T-helper 2 cell (primary cell): ENCODE results near the gene CELSR1.
A peak's percentile ranks its signal among the peaks of the same experiment; 100 is the strongest.

Experiments used
- DNase-seq, 5 experiments: peaks; one replicate each; pipeline versions ENCODE4 v3.0.0 to v3.0.0-alpha.2; 2012 to 2022

The CELSR1 gene

DNA sequence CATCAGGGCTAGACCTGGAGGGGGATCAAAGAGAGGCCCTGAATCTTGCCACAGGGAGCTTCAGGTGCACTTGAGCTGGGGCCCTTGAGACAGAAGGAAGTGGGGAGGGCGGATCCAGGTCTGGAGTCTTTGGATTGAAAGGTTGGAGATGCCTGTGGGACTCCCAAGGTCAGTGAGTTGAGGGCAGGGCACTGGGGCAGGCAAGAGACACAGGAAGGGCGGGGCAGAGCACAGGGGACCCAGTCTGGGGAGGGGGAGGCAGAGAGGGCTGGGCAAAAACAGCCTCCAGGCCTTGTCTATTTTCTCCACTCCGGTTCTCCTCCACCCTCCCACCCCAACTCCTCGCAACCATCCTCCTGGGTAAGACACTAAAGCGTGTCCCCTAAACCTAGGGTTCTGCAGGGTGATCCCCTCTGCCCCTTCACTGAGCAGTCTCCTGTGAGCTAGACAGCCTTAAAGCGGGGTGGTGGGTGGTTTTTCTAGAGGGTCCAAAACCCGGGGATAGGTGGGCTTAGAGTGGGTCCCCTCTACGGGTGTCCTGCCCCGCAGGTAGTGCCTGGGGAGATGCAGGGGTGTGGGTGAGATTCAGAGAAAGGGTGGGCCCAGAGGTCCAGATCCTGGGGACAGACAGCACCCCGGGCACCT lies 38.6 kb upstream of the CELSR1 start:
- no peak for DNase-seq

DNA sequence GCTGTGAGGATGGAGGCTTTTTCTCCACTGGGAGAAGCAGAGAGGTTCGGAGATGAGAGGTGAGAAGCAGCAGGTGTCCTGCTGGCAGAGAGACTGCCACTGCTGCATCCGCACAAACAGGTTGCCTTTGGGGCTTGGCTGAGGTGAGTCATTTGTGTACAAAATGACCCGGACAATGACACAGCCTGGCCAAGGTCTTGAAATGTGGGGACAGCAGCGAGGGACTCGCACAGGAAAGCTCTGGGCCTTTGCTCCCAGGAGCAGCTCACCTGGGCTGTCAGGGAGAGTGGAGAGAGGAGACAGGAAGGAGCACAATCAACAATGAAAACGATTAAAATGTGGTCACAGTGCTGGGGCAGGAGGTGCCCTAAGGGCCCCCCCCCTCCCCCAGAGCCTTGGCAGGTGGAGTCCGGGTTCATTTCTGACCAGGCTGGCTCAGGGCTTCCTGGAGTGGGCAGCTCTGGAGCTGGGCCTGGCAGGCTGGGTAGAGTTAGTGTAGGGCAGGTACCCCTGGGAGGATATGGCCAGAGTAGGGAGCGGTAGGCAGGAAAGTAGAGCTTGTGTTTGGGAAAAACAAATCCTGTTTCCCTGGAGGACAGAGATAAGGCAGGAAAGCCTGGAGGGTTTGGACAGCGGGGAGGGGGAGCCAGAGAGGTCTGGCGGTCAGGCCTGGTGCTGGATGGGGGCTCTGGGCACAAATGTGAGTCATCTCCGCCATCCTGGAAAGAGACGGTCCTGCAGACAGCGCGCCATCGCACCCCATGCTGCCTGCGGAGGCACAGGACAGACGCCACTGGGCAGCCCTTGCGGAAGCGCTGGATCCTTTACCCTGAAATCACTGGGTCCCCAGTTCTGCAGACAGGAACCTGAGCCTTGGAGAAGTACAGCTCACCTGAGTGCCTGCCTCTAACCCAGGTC lies 37.8 kb upstream of the CELSR1 start:
- DNase-seq, result peak in 1 of 5 experiments; percentile 2

DNA sequence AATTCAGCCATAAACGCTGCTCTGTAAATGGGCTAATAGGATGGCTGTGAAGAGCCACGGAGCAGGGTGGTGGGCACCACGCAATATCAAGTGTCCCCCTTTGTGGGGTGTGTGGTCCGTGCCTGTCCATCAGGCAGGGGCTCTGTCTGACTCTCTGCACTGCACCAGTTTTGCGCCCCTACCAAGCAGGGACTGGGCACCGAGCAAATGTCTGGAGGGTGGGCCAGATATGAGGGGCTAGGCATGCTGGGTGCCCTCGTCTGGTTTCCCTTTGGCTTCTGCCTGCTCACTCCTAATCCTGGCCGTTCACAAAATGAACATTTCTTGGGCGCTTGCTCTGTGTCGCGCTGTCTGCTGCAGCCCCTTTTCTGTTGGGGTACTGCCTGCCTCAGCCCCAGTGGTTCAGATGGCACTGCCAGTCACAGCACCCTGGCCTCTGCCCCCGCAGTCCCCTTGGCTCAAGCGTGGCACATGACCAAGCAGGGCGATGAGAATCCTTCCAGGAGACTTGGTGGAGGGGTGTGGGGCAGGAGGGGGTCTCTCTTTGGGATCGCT lies 37.1 kb upstream of the CELSR1 start:
- peak in 1 of 5 experiments; percentile 4 for DNase-seq

DNA sequence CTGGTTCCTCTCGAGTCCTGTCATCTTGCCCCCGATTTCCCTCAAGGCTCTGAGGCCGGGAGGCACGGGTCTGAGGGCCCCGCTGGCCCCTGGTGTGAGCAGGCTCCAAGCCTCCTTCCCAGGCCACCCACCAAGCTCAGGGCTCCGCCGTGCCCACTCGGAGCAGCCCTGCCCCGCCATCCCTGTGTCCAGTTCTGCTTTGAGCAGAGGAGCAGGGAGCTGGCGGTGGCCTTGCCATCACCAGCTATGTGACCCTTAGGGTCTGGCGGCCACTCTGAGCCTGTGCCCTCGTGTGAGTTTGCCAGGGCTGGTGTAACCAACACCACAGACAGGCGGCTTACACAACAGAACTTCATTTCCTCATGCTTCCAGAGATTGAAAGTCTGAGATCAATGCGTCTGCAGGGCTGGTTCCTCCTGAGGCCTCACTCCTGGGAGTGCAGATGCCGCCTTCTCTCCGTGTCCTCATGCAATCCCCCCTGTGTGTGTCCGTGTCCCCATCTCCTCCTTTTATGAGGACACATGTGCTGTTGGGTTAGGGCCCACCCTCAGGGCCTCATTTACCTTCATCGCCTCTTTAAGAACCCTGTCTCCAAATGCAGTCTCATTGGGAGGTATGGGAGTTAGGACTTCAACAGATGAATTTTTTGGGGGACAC lies 36.5 kb upstream of the CELSR1 start:
- DNase-seq, result no peak

DNA sequence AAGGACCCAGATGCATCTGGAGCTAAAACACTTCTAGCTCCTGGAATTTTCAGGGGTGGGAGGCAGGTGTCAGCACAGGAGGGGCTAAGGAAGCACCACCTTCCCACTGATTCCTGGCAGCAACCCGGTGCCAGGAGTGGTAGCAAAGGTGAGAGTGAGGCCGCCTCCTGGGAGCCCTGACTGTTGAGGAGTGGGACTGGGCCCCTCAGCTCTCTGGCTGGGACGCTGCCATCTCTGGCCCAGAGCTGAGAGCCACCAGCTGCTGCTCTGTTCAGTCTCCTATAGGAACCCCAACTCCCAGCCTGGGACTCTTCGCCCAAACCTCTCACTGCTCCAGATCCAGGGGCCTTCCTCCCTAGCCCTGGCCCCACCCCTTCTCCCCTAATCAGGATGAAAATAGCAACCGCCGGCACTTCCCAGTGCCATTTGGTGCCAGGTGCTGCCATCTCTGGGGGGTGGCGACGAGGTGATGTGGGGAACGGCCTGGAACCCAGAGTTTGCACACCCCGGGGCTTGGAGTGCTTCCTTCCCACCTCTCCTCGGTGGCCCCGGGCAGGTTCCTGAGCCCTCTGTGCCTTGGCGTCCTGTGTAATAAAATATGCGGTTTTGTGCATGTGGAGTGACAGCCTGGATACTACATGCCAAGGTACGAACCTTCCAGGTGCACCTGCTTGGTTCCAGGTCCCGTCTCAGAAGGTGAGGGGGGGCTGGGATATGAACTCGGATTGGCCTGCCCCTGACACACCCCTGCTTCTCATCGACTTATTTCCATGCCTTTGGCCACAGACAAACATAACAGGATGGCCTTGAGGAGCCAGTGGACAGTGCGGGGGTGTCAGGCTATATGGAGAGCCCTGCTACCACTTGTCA lies 35.7 kb upstream of the CELSR1 start:
- DNase-seq, result no peak

DNA sequence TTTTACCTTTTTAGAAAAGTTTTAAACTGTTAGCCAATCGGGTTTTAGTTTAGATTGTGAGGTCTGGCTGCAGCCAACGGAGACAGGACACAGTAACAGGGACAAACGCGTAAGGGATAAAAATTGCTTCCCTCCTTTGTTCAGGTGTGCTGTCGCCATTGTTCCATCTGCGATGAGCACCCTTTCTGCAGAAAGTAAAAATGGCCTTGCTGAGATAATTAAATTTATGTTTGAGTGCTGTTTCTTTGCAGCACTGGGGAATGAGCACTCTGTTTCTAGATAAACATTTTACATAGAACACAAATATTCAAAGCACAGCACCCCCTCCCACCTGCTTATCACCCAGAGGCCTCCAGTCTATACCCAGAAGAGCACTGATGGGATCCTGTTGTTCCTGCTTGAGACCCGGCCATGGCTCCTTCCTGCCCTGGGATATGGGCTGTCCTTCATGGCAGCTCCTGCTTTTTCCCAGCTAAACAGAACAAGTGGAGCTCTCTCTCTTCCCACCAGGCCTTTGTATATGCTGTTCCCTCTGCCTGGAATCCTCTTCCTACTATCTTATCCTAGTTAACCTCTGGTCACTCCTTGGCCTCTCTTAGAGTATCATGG lies 34.3 kb upstream of the CELSR1 start:
- DNase-seq, result no peak

DNA sequence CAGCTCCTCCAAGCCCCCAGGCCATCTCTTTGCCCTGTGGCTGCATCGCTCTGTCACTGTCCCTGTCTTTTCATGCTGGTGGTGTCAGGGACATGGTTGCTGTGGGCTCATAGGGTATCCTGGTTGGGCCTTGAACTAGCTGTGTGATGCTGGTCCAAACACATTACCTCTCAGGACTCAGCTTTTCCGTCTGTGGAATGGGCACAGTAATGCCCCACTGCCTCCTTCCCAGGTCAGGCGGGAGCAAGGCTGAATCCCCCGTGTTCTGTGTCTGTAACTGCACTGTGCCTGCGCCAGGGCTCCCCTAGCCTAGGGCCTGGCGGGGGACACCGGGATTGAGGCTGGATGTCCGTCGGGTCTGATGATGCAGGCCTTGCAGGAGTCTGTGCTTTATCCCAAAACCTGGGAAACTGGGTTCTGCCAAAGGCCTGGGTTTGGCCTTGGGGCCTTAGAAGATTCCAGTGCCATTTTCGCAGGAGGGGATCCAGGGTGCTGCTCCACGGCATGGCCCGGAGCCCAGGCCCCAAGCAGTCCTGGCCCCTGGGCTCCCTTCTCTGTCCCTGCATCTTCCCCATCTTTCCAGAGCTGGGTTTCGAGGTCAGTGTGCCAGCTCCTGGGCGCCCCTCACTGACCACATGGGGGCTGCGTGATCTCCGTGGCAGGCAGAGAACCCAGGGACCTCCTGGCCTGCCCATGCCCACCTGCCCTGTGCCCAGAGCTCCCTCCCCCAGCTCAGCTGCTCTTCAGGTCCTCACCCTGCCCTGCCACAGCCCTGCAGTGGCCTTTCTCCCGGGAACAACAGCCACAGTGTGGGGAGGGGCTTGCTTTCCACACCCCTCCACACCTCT lies 32.7 kb upstream of the CELSR1 start:
- DNase-seq, result no peak

DNA sequence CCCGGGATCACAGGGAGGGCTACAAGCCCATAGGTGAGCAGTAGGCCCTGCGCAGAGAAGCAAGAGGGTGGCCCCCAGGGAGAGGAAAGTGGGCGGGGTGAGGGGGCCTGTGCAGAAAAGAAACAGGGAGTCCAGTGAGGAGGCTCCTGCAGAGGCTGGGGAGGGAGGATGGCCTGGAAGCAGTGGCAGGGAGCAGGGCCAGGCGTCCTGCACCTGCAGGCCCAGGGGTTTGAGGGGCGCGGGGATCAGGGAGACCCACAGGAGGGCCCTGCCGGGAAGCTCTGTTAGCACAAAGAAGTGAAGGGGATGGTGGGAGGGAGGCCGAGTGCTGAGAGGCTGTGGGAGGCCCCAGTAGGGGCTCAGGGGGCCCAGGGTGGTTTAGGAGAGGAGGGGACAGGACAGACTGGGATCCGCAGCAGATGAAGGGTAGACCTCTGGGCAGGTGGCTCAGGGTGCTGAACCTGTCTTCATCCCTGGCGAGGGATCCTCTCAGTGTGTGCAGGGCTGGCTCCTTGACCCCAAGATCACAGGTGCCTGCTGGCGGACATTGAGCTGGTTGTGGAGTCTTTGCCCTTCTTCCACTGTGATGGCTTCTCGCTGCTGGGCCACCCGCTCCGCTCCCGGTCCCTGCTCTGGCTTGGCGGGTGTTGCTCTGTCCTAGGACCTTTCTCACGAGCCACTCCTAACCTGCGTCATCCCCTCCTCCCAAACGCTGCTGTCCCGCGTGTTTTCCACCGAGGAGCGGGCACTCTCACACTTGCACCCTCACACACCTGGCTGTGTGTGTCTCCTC lies 31.8 kb upstream of the CELSR1 start:
- peak in 1 of 5 experiments; percentile 7 for DNase-seq

DNA sequence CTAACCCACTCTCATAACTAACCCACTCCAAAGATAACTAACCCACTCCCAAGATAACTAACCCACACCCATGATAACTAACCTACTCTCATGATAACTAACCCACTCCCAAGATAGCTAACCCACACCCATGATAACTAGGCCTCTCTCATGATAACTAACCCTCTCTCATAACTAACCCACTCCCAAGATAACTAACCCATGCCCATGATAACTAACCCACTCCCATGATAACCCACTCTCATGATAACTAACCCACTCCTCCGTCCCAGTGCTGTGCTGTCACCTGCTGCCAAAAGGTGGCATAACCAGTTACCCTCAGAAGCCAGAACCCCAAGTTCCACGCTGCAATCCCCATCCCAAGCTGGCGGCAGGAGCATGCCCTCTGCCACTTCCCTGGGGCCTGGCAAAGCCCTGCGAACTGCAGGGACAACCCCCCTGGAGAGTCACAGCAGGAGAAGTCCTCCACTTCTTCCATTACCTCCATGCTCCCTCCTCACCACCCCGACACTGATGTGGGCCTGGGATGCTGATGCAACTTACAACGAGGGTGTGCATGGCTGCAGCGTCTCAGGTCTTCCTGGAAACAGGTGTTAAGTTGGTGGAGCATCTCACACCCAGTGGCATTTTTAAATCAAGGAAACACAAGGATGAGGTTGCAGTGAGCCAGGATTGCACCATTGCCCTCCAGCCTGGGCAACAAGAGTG lies 30.8 kb upstream of the CELSR1 start:
- no peak for DNase-seq

DNA sequence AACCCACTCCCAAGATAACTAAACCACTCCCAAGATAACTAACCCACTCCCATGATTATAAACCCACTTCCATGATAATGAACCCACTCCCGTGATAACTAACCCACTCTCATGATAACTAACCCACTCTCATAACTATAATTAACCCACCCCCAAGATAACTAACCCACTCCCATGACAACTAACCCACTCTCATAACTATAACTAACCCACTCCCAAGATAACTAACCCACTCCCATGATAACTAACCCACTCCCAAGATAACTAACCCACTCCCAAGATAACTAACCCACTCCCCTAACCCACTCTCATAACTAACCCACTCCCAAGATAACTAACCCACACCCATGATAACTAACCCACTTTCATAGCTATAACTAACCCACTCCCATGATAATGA lies 30.1 kb upstream of the CELSR1 start:
- DNase-seq, result no peak

DNA sequence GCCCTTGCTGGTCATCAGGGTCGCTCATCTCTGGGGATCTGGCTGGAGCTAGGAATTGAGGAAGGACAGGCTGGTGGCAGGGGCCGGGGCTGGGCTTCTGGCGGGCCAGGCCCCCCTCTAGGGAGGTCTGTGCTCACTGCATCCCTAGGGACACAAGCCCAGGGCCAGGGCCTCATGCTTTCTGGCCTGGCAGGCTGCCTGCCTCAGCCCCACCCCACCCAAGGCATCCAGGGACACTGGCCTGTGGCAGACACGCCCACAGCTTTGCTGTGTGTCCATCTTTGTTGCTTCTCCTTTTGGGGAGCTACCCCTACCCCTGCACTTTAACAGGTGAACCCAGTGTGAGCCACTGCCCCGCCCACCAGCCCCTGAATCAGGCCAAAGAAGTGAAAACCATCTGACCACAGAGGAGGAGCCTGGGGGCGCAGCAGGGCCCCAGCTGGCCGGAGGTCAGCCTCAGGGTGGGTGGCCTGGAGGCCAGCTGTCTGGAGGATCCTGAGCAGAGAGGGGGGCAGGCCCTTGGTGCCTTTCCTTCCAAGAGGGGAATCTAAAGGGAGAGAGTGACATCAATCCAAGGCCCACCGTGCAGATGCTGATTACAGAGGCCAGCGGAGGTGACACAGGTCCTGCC lies 26.8 kb upstream of the CELSR1 start:
- DNase-seq, result no peak

DNA sequence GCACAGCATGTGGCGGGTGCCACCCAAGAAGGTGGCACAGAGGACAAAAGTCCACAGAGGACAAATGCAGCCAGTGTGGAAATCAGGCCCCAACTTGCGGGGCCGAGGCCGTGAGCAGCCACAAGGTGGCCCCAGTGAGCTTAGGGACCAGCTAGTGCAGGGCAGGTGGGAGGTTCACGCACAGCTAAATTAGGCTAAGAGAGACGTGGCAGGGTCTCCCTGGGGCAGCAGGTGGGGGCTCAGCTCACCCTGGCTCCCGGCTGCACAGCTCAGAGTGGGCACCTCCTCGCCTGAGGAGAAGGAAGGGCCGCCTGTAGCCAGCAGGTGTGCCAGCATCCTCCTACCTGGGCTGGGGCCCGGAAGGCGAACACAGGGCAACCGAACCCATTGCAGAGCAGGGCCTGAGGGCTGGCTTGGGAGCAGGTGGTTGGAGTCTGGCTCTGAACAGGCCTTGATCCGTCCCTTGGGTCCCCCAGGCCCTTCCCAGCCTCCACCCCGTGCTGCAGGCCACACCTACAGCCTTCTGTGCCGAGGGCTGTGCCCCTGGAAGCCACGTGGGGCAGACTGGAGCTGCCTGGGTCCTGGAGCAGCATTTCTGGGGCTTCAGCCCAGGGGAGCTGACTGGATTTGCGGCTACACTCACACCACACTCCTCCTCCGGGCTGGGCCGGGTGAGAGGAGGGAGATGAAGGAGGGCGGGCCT lies 26.1 kb upstream of the CELSR1 start:
- peak; percentile 38 to 74 (median 60) for DNase-seq

DNA sequence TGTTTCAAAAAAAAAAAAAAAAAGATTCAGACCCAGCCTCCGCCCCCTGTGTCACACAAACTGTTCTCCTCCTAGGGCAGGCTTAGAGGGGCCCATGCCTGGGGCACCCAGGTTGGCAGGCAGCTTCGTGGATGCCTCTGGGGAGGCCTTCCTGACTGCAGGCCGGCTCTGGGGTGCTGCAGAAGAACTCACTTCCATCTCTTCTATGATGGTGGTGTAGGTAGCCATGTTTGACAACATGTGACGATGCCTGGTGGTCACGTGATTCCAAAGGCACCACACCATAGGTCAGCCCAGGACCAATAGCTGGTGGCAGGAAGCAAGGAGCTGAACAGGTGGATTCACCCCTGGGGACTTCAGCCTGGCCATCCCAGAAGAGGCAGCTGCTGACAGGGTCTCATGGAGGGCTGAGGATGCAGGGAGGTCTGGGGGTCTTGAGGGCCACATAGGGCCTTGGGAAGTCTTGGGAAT lies 24.1 kb upstream of the CELSR1 start:
- peak in 1 of 5 experiments; percentile 55 for DNase-seq

DNA sequence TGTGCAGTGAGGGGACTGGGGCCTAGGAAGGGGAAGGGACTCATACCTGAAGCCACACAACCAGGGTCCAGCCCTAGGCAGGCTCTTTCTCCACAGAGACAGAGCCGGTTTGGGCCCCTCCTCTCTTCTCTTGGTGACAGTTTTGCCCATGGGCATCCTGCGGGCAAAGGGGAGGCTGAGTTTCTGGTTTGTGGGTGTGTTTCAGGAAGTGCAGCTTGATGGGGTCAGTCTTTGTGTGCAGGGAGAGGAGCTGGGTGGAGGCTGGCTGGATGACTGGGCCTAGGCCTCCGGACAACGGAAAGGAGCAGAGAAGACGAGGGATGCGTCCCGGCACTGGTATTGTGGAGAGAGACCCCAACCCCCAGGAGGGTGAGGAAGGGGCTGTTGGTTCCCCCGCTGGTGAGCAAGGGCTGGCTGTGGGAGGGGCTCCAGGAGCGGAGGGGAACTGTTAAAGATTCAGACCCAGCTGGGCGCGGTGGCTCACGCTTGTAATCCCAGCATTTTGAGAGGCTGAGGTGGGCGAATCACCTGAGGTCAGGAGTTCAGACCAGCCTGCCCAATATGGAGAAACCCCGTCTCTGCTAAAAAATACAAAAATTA lies 23.4 kb upstream of the CELSR1 start:
- no peak for DNase-seq

DNA sequence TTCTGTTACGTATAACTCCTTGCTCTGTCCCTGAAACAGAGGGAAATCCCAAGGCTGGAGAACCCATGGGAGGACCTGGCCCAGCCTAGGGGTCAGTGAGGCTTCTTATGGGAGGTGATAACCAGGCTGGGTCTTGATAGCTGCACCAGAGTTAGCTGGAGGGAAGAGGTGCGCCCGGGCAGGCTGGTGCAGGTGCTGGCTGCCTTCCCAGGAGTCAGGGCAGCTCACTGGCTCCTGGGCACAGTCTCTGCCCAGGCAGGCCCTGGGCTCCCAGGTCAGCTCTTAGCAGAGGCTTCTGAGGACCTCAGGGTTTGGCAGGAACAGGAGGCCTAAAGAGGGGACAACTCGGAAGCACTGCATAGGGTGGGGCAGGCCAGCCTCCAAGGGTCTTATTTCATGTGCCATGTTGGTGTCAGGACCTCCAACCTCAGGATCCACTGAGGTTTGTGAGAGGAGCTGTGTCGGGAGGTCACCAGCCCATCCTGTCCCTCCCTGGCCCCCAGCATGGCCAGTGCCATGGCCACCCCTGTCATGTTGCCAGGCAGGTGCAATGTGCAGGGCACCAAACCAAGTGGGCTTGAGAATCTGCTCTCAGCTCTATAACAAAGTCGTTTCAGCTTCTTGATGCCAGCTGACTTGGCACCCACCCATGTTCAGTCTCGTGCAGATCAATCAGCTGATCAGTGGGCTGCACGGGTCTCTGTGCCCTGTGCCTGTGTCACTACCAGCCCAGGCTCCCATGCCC lies 20.5 kb upstream of the CELSR1 start:
- no peak for DNase-seq

DNA sequence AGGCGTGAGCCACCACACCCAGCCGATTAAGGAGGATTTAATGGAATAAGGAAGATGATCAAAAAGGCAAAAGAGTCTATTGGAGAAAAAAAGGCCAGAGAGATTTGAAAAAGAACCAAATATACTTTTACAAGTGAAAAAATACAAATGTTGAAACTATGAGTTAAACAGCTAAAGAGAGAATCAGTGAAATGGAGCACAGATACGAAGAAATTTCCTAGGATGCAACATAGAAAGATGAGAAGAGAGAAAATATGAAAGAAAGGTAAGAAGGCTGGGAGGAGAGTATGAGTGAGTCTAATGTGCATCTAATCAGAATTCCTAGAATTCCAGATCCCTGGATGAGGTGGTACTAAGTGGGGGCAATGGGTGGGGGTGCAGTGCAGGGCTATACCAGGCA lies 19.4 kb upstream of the CELSR1 start:
- DNase-seq, result no peak

DNA sequence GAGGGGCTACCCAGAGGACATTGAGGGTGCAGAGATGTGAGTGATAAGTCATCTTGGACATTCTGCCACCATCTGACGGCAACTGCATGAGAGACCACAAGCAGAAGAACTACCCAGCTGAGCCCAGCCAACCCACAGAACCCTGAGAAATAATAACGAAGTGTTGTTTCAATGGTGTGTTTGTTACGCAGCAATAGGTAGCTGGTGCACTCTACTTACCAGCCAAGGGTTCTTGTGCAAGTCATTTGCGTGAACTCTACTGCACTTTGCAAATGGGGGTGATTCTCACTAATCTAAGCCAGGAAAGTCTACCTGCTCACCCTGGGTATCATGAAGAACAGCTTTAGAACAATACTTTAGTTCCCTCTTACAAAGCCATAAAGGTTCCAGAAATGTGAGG lies 15.8 kb upstream of the CELSR1 start:
- no peak for DNase-seq
